ENCODE results near the gene EPS8.

The EPS8 gene

DNA sequence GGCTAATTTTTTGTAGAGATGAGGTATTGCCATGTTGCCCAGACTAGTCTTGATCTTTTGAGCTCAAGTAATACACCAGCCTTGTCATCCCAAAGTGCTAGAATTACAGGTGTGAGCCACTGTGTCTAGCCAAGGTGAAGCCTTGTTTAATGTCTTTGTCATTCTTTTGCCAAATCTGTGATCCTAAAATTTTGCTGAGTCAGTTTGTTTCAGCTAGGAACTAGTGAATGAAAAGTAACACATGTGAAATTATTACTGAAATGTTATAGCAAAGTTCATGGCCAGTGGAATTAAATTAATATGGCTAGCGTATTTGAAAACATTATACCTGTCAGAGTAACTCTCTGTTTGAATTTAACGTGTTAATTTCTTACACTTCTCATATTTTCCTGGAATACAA is 26.5 kb upstream of the EPS8 start:
- no peak overlapping the region for H3K4me3 ChIP-seq (ENCODE audit: control insufficient read depth, low read depth, low read length)
- DNase-seq (ENCODE audit: low read depth), result no peak
- TF ChIP-seq, protein P1, sequence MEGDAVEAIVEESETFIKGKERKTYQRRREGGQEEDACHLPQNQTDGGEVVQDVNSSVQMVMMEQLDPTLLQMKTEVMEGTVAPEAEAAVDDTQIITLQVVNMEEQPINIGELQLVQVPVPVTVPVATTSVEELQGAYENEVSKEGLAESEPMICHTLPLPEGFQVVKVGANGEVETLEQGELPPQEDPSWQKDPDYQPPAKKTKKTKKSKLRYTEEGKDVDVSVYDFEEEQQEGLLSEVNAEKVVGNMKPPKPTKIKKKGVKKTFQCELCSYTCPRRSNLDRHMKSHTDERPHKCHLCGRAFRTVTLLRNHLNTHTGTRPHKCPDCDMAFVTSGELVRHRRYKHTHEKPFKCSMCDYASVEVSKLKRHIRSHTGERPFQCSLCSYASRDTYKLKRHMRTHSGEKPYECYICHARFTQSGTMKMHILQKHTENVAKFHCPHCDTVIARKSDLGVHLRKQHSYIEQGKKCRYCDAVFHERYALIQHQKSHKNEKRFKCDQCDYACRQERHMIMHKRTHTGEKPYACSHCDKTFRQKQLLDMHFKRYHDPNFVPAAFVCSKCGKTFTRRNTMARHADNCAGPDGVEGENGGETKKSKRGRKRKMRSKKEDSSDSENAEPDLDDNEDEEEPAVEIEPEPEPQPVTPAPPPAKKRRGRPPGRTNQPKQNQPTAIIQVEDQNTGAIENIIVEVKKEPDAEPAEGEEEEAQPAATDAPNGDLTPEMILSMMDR (IDR thresholded peaks at IDR 0.05; ENCODE audit: control insufficient read depth, insufficient read depth, low read depth, low read length, missing control alignments), result no peak

DNA sequence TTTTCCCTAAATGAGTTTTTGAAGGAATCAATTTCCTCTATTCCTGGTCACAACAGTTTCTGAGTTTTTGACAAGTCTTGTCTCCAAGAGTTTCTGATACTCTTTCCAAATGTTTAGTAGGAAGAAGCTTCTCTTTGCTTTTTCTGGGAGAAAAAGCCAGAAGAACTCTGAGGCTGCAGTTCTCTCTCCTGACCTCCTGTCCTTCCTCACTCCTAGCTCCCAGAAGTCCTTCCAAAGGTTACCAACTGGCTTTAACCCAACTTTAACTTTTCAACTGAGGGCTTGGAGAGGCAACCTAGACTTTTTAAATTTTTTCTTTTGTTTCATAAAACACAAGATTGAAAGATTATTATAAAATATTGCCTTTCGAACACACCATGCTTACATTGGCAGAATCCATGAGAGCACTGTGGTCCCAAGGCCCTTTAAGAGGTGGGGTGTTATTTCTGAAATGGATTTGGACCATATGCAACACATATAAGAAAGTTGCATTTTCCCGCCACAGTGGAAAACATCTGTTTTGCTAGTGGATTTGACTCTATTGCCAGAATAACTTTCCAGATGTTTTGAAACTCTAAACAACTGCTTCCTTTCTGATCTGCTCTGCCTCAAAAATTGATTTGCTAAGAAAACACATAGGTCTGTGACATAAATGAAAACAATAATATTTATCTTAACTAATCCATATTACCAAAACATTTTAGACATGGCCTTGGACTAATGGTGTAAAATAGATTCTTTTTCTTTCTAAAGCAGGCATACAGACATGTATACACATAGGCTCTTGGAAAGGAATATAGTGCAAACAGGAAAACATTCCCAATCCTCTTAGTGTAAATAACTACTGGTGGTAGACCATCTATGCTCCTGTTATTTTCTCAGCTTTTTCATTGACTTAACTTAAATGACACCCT is 22.3 kb upstream of the EPS8 start:
- no peak for DNase-seq (ENCODE audit: low read depth)
- no peak overlapping the region for H3K4me3 ChIP-seq (ENCODE audit: control insufficient read depth, low read depth, low read length)
- TF ChIP-seq, protein P1 (IDR thresholded peaks at IDR 0.05; ENCODE audit: control insufficient read depth, insufficient read depth, low read depth, low read length, missing control alignments), result no peak

DNA sequence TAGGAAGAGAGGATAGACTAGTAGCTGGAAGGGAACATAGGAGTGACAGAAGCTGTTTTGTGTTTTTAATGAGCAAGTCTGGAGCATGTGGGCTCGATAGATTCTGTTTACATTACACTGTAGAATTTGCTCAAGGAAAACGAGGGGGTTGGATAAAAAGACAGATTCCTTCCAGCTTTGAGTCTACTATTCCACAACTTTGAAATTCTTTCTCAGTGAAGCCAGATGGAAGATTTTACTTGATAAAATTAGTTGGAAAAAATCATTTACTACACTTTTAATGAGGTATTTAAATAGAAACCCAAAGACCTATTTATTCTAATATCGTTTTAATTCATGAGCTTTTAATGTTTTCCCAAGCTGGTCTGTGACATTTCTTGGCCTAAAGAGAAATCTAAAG is 19.5 kb upstream of the EPS8 start:
- no peak for DNase-seq (ENCODE audit: low read depth)
- TF ChIP-seq, protein P1 (IDR thresholded peaks at IDR 0.05; ENCODE audit: control insufficient read depth, insufficient read depth, low read depth, low read length, missing control alignments), result no peak
- H3K4me3 ChIP-seq (ENCODE audit: control insufficient read depth, low read depth, low read length), result no peak overlapping the region

DNA sequence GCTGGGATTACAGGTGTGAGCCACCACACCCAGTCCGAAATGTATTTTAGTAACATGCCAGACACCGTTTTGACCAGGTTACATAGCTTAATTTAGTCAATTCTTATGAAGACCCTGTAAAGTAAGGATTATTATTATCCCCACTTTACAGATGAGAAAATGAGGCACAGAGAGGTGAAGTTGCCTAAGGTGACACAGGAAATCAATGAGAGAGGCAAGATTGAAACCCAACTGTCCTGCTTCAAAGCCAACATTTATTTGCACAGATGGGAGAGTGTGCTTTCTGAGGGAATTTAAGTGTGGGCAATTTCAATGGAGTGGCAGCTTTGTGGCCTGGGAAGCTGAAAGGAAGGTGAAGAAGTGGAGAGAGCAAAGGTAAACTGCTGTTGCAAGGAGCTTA is 19.1 kb upstream of the EPS8 start:
- no peak for DNase-seq (ENCODE audit: low read depth)
- TF ChIP-seq, protein P1 (IDR thresholded peaks at IDR 0.05; ENCODE audit: control insufficient read depth, insufficient read depth, low read depth, low read length, missing control alignments), result no peak
- H3K4me3 ChIP-seq (ENCODE audit: control insufficient read depth, low read depth, low read length), result no peak overlapping the region

DNA sequence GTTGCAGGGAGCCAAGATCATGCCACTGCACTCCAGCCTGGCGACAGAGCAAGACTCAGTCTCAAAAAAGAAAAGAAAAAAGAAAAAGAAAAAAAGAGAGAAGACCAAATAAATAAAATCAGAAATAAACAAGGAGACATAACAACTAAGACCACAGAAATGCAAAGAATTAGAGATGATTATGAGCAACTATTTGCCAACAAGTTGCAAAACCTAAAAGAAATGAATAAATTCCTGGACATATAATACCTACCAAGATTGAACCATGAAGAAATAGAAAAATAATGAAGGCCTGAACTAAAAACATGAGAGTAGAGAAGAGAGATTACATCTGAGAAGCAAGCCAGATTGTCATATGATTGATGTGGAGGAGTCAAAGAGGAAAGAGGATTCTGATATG is 17.6 kb upstream of the EPS8 start:
- DNase-seq (ENCODE audit: low read depth), result no peak
- TF ChIP-seq, protein P1 (IDR thresholded peaks at IDR 0.05; ENCODE audit: control insufficient read depth, insufficient read depth, low read depth, low read length, missing control alignments), result no peak
- H3K4me3 ChIP-seq (ENCODE audit: control insufficient read depth, low read depth, low read length), result no peak overlapping the region

DNA sequence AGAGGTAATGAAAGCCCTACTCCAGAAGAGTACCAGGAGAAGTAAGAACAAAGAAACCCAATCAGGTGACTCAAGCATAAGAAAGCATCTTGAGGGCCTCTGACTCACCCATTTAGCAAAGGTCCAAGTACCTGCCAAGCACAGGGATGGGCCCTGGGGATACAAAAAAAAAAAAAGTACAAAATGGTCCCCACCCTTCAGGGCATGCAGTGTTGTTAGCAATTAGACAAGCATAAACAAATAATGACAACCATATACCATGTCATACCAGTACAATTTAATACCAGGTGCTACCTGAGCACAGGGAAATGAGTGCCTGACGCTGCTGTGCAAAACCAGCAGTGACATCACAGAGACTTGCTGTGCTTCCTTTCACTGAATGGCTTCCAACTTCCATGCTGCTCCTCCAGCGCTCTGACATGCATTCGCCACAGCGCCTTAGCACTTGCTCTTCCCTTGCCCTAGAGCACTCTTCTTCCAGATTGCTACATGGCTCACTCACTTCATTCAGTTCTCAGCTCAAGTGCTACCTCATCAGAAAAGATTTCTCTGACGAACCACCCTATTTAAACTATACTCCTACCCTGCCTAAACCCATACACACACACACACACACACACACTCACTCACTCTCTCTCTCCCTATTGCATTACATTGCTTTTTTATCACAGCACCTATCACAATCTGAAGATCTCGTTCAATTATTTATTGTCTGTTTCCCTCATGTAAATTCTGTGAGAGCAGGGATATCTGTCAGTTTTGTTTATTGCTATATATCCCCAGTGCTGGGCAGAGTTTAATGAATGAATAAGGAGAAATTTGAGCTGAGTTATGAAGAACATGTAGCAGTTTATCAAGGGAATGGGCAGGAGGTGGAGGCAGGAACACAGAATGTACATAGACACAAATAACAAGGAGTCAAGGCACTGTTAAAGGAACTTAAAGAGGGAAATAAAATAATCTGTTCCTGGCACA is 12.9 kb upstream of the EPS8 start:
- TF ChIP-seq, protein P1 (IDR thresholded peaks at IDR 0.05; ENCODE audit: control insufficient read depth, insufficient read depth, low read depth, low read length, missing control alignments), result no peak
- H3K4me3 ChIP-seq (ENCODE audit: control insufficient read depth, low read depth, low read length), result no peak overlapping the region
- no peak for DNase-seq (ENCODE audit: low read depth)
